Brain microvascular endothelial cell (primary cell): ENCODE results near the gene SNX13.

Source experiments
- DNase-seq: peaks from one replicate; pipeline ENCODE4 v3.0.0-alpha.2; 2020
- H3K27ac ChIP-seq: fragments of 250-450 bp; sonication (Bioruptor Pico); 2 replicates; pipeline ENCODE4 v1.5.1; 2020; ENCODE audit warnings: mild to moderate bottlenecking, moderate library complexity
- H3K27me3 ChIP-seq: fragments of 250-450 bp; sonication (Bioruptor Pico); replicated peaks from 2 replicates; pipeline ENCODE4 v1.5.1; 2020; ENCODE audit warnings: mild to moderate bottlenecking
- H3K36me3 ChIP-seq: fragments of 250-450 bp; sonication (Bioruptor Pico); replicated peaks from 2 replicates; pipeline ENCODE4 v1.5.1; 2020; ENCODE audit warnings: mild to moderate bottlenecking
- H3K4me3 ChIP-seq: 2 replicates; pipeline ENCODE4 v1.5.1; 2011; ENCODE audit warnings: low read depth, mild to moderate bottlenecking, control low read depth, low read length, moderate library complexity
- CTCF ChIP-seq: IDR thresholded peaks from 2 replicates; pipeline ENCODE4 v1.5.1; 2011; ENCODE audit warnings: low read depth, mild to moderate bottlenecking, moderate library complexity, low read length, control low read depth, inconsistent platforms; ENCODE audit errors: missing control alignments
- in situ Hi-C: cut with HindIII; loops from 2 replicates; pipeline ENCODE4 v1.10.0; 2017; ENCODE audit warnings: low sequenced_read_pairs, low pct_ligation_motif_present

The SNX13 gene

GRCh38 chr7:17781491-17782215 lies 158.6 kb downstream of the SNX13 start:
- DNase-seq: peak; percentile 81
- TF ChIP-seq CTCF: no peak
- H3K27me3 ChIP-seq: no peaks in the 10 kb centered on the region
- in situ Hi-C loops: no loop called here
- peak overlapping the region; percentile 44 for H3K27ac ChIP-seq
- H3K4me3 ChIP-seq: no peak overlapping the region
- H3K36me3 ChIP-seq: no peaks in the 10 kb centered on the region

DNA sequence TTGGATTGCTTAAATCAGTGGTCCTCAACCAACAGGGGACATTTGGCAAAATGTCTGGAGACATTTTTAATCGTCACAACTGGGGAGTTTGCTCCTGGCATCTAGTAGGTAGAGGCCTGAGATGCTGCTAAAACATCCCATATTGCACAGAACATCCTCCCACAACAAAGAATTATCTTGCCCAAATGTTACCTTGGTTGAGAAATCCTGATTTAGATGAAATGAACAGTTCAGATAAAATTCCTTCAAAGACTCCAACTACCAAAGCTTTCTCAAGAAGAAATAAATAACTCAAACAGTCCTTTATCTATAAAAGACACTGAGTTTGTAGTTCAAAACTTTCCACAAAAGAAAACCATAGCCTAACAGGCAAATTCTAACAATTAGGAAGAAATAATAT lies 160.9 kb downstream of the SNX13 start:
- no peaks in the 10 kb centered on the region for H3K27me3 ChIP-seq
- no peak for TF ChIP-seq CTCF

DNA sequence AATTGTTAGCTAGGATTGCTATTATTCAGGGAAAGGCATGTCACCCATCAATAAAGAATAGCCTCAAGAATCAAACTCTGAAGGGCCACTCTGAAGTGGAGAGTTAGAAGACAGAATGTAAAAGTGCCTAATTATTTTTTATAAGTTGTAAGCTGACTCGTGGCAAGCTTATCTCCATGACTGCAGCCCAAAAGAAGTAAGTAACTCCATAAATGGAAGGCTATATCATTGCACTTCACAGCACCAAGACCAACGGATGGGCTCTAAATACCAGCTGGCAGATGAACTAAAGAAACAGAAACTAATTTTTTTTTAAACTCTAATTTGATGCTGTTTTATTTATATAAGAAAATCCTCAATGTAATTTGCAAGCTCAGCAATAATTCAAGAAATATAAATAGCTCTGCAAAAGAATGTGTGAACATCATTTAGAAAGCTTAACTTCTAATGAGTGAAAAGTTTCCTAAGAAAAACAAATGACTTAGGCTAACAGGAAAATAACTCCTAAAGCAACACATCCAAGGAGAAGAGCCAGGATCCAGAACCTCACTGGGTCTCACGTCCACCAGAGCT lies 165.5 kb downstream of the SNX13 start:
- peak overlapping the region; percentile 69 for H3K27ac ChIP-seq
- DNase-seq: peak; percentile 19
- no peak overlapping the region for H3K4me3 ChIP-seq
- in situ Hi-C loops: no loop called here
- no peak for TF ChIP-seq CTCF
- H3K27me3 ChIP-seq: no peaks in the 10 kb centered on the region
- no peaks in the 10 kb centered on the region for H3K36me3 ChIP-seq

More for the DNA sequence above, 160.9 kb downstream of the SNX13 start:
- in situ Hi-C loops: no loop called here
- no peaks in the 10 kb centered on the region for H3K36me3 ChIP-seq
- H3K4me3 ChIP-seq: no peak overlapping the region
- DNase-seq: no peak
- no peak overlapping the region for H3K27ac ChIP-seq

- peak overlapping the region; percentile 69 for H3K27ac ChIP-seq
- H3K36me3 ChIP-seq: no peaks in the 10 kb centered on the region
- TF ChIP-seq CTCF: peak; percentile 21
- peak; percentile 77 for DNase-seq
- no peak overlapping the region for H3K4me3 ChIP-seq
- H3K27me3 ChIP-seq: no peaks in the 10 kb centered on the region
- in situ Hi-C loops: no loop called here
Measured at GRCh38 chr7:17774248-17774647, 166.0 kb downstream of the SNX13 start.

DNA sequence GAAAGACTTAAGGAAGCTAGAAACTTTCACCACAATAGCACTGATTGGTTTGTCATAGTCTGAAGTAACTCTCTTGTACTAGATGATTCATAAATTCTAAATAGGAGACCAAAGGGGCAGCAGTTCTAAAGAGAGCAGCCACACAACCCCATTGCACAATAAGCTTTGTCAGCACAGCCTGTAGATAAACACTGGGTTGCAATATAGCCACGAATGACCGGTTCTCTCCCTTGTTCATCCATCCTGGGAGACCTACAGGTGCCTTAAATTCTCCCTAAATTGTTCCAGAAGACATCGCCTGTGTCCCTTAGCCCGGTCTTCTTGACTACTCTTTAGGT lies 167.0 kb downstream of the SNX13 start:
- no peak overlapping the region for H3K4me3 ChIP-seq
- no peak for TF ChIP-seq CTCF
- in situ Hi-C loops: no loop called here
- peak overlapping the region; percentile 25 for H3K27ac ChIP-seq
- no peaks in the 10 kb centered on the region for H3K27me3 ChIP-seq
- no peaks in the 10 kb centered on the region for H3K36me3 ChIP-seq
- DNase-seq: peak; percentile 93
